Raji (cell line): ENCODE measurements around the gene STAT5B.

Source experiments
- POLR2A ChIP-seq: IDR thresholded peaks from 2 replicates; pipeline ENCODE4 v1.6.1; 2011; ENCODE audit warnings: low read depth, low read length, control low read depth; ENCODE audit not compliant: insufficient read depth

Gene STAT5B

GRCh38 chr17:42181851-42182207 is 94.4 kb downstream of the STAT5B start:
- TF ChIP-seq POLR2A = no peak

GRCh38 chr17:42180922-42181850 is 95.0 kb downstream of the STAT5B start, which contains the start of gene KCNH4:
Gene KCNH4 (minus strand): TSS chr17:42181142. CDS start chr17:42180945, 197 bp downstream.
- TF ChIP-seq POLR2A = no peak

DNA sequence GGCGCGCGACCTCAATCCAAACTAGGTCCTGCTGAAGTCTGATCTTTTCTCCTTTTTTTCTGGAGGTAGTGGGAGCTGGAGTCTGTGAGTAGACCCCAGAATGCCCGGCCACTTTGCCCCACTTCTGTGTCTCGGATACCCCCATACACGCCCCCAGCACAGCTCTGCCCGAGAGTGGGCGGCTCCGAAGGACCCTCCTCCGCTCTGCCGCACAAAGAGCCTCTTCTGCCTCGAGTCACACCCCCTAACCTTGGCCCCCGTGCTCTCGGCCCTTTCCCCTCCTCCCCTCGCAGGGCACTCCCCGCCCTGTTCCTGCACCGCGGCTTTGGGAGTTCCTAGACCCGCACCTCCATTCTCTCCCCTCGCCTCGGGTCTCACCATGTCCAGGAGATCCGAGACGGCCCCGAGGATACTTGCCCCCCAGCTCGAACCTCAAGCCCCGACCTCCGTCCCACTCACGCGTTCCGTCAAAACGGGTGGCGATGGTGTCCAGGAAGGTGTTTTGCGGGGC is 95.7 kb downstream of the STAT5B start:
- no peak for TF ChIP-seq POLR2A

DNA sequence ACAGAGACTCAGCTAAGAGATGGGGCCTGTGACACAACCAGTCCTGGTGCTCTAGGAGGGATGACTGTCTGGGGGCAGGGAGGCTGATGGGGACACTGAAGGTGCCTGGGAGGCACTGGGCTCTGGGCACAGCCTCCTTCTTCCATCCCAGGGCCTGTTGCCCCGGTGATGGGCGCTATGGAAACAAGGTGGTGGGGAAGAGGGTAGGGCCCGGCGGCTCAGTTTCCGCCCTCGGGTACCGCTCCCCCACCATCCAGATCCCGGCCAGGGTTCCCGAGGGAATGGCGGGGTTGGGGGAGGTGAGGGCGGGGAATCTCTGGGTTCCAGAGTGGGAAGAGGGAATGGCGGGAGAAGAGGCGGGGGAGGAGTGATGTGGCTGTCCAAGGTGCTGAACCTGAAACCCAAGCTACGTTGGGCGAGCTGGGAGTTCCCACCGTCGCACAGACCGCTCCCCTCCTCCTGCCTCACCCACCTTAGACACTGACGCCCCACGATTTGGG is 96.2 kb downstream of the STAT5B start:
- TF ChIP-seq POLR2A = no peak

GRCh38 chr17:42179335-42179734 is 96.9 kb downstream of the STAT5B start:
- no peak for TF ChIP-seq POLR2A

GRCh38 chr17:42178817-42179216 is 97.4 kb downstream of the STAT5B start:
- TF ChIP-seq POLR2A = no peak

GRCh38 chr17:42177684-42178083 is 98.5 kb downstream of the STAT5B start:
- TF ChIP-seq POLR2A = no peak

GRCh38 chr17:42174126-42174783 is 101.9 kb downstream of the STAT5B start:
- no peak for TF ChIP-seq POLR2A

DNA sequence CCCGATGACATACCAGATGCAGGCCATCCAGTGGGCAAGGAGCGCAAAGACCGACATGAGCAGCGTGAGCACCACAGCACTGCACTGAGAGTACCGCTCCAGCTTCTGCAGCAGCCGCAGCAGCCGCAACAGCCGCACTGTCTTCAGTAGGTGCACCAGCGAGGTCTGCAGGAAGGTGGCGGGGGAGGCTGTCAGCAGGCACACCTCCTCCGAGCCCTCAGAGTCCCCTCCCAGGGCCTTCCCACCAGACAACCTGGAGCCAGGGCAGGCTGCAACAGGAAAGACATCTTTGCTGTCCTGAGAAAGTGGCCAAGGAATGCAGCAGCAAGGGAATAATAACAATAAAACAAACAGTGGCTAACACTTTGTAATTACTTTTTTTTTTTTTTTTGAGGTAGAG is 104.4 kb downstream of the STAT5B start:
- TF ChIP-seq POLR2A = no peak

GRCh38 chr17:42169351-42169750 is 106.8 kb downstream of the STAT5B start:
- TF ChIP-seq POLR2A = no peak

GRCh38 chr17:42167807-42168206 is 108.4 kb downstream of the STAT5B start:
- no peak for TF ChIP-seq POLR2A

DNA sequence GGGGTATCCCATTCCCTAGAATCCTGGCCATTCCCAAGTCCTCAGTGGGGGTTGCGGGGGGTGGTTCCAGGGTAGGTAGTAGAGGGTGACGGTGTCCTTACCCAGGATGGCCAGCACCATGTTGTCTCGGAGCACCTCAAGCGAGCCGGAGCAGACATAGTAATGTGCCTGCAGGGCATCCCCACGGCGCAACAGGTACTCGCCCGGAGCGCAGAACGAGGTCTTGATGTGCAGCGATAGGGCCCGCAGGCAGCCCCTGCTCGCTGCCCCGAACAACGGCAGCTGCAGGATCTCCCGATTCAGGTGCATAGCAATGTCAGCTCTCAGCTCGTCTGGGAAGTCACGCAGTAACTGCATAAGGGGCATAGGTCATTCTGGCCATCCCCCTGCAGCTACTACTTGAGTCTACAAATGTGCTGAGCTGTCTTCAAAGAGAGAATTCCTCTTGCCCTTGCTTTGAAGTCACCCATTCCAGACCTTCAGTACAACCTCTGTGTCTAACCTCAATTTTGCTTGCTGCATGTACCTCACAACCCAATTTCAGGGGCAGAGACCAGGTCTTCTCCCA is 109.9 kb downstream of the STAT5B start:
- TF ChIP-seq POLR2A = no peak

DNA sequence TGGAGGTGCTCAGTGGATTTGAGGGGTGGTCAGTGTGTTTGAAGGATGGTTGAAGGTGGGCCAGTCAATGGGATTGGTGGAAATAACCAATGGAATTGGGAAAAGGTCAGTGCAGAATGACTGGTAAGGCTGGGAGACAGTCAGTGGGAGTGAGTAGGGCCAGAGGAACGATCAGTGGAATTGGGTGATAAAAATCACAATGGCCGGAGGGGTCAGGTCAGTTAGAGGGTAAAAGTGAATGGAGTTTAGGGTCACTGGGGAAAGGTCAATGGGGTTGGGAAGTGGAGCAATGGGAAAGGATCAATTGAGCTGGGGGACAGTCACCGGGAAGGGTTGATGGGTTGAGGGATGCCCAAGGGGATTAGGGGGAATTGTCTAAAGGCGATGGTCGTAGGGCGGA is 110.4 kb downstream of the STAT5B start:
- TF ChIP-seq POLR2A = no peak

DNA sequence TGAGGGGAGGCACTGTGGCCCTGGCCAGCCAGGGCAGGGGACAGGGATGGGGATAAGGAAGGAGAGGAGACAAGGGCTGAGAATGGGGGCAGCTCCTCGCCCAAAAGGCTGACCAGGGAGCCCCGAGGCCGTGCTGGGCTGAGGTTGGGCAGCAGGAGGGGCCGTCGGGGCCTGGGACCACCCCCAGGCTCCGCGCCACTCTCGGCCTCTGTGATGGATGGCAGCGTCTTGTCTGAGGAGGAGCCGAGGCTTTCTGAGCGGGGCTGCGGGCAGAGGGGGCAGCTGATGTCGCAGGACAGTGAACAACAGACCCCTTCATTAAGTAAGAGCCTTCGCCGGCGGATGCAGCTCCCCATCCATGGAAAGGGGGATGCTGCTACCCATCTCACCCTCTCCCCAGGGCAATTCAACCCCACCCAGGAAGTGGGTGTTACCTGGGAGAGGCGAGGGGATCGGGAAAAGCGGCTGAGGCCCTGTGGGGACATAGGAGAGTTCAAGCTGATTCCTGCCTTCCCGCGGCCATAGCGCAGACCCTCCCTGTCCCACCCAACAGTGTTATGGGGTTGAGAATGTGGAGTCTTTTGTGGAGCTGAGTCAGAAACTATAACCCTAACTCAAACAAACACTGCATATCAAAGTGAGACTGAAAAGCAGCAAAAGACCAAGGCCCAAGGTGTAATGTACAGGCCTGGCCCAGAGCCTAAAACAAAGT is 112.3 kb downstream of the STAT5B start:
- no peak for TF ChIP-seq POLR2A

DNA sequence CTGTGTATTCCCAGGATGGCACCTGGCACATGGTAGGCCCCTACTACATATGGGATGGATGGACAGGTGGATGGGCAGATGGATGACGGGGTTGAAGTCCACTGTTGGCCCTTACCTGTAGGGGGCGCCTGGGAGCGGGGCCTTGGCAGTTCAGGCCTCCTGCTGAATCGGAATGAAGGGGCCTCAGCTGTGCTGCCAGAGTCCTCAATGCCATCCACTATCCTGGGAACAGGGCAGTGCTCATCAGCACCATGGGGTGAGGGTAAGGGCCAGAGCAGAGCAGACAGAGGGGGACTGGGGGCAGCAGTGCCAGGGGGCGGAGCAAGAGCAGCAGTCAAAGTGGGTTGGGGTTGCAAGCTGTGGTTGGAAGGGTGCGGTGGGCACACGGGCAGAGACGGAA is 113.1 kb downstream of the STAT5B start:
- TF ChIP-seq POLR2A = no peak
